Calu3 (cell line): Measurements from ENCODE around the gene SEC14L5. TPM values are rescaled to one million over a fixed set of nuclear protein-coding genes. Genes with fewer than 3 reads are reported as not detected.
A peak's percentile ranks its signal among the peaks of the same experiment; 100 is the strongest.

Experiments
- BruUV-seq: library from RNA; stranded (reverse); fragments of 400-500 nt; replicated peaks from 2 replicates; lab custom pipeline; 2021; lab: Mats Ljungman, UMichigan
- CTCF ChIA-PET: fragments of 300-600 bp; sonication (Branson Sonifier 250); formaldehyde crosslinking; loops from one replicate; lab custom pipeline; 2022; ENCODE audit warnings: antibody characterized with exemption; lab: Charles Lee
- DNase-seq: peaks from one replicate; pipeline ENCODE4 v3.0.0; 2022
- H3K27ac Mint-ChIP-seq: one replicate; pipeline ENCODE4 v1.8.0; 2022; ENCODE audit warnings: mixed read lengths; ENCODE audit not compliant: unreplicated experiment
- H3K27me3 Mint-ChIP-seq: one replicate; pipeline ENCODE4 v1.8.0; 2022; ENCODE audit warnings: mixed read lengths; ENCODE audit not compliant: unreplicated experiment
- H3K36me3 Mint-ChIP-seq: one replicate; pipeline ENCODE4 v1.8.0; 2022; ENCODE audit warnings: mild to moderate bottlenecking, moderate library complexity, mixed read lengths; ENCODE audit not compliant: insufficient read depth, unreplicated experiment
- H3K4me1 Mint-ChIP-seq: one replicate; pipeline ENCODE4 v1.8.0; 2022; ENCODE audit warnings: mild to moderate bottlenecking, low read depth, mixed read lengths; ENCODE audit not compliant: unreplicated experiment
- H3K4me3 Mint-ChIP-seq: one replicate; pipeline ENCODE4 v1.8.0; 2022; ENCODE audit warnings: mild to moderate bottlenecking, low read depth, moderate library complexity, mixed read lengths; ENCODE audit not compliant: unreplicated experiment
- H3K9me3 Mint-ChIP-seq: one replicate; pipeline ENCODE4 v1.8.0; 2022; ENCODE audit warnings: low read depth, mixed read lengths; ENCODE audit not compliant: unreplicated experiment
- intact Hi-C: fragments of 100-400 bp; cut with micrococcal nuclease; formaldehyde crosslinking; loops from one replicate; pipeline ENCODE4 v1.10.0; 2022; ENCODE audit not compliant: unreplicated experiment
- total RNA-seq: library from RNA; stranded (reverse); gene quantifications from 2 replicates; pipeline ENCODE4 v1.2.3, GENCODE V29; 2022
- TF ChIP-seq, protein P1 (sequence below): fragments of 200-600 bp; IDR thresholded peaks from one replicate; pipeline ENCODE4 v1.8.0; 2022; ENCODE audit warnings: antibody characterized with exemption; ENCODE audit not compliant: unreplicated experiment

The SEC14L5 gene
- total RNA-seq, 1 experiment from 2014 or later: 0.52 TPM

DNA sequence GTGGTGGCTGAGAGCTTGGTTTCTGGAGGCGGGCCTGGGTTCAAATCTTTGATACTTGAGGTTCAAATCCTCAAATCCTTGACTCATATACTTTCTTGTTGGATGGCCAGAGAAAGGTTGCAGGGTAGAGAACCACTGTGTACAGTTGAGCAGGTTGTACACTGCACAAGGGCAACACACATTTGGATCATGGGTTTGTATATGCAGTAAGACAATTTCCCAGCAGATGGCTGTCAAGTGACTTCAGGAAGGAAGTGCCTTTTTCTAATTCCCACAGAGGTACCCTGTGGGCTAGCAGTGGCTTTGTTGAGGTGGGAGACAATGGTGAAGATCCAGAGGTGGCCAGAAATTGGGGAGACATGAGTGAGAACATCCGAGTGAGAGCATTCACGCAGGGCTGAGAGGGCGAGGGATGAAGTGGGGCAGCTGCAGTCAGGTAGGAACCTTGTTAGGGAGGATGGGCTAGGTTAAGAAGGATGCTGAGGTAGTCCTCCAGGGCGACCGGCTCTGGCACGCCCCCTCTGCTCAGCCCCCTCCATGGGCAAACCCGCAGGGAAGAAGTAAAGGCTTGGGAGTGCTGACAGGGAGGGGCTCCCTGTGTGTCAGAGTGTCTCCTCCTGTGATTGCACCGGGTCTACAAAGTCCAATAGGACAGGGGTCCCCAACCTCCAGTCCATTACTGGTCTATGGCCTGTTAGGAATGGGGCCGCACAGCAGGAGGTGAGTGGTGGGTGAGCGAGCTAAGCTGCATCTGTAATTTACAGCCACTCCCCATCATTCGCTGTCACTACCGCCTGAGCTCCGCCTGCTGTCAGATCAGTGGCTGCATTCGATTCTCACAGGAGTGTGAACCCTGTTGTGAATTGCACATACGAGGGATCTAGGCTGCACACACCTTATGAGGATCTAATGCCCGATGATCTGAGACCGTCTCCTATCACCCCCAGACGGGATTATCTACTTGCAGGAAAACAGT is 104.9 kb downstream of the SEC14L5 start:
- Mint-ChIP-seq H3K27me3 (peaks cover 86% of the 10 kb centered on the region), H3K4me3 (no peak overlapping the region), H3K36me3 (no peaks in the 10 kb centered on the region), H3K27ac (no peak overlapping the region), H3K9me3 (no peaks in the 10 kb centered on the region), H3K4me1 (peaks cover 9% of the 10 kb centered on the region)
- CTCF ChIA-PET: no interaction called here
- intact Hi-C loops: no loop called here
- TF ChIP-seq, protein P1, sequence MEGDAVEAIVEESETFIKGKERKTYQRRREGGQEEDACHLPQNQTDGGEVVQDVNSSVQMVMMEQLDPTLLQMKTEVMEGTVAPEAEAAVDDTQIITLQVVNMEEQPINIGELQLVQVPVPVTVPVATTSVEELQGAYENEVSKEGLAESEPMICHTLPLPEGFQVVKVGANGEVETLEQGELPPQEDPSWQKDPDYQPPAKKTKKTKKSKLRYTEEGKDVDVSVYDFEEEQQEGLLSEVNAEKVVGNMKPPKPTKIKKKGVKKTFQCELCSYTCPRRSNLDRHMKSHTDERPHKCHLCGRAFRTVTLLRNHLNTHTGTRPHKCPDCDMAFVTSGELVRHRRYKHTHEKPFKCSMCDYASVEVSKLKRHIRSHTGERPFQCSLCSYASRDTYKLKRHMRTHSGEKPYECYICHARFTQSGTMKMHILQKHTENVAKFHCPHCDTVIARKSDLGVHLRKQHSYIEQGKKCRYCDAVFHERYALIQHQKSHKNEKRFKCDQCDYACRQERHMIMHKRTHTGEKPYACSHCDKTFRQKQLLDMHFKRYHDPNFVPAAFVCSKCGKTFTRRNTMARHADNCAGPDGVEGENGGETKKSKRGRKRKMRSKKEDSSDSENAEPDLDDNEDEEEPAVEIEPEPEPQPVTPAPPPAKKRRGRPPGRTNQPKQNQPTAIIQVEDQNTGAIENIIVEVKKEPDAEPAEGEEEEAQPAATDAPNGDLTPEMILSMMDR: no peak
- DNase-seq: no peak
- BruUV-seq: no TSS peak

DNA sequence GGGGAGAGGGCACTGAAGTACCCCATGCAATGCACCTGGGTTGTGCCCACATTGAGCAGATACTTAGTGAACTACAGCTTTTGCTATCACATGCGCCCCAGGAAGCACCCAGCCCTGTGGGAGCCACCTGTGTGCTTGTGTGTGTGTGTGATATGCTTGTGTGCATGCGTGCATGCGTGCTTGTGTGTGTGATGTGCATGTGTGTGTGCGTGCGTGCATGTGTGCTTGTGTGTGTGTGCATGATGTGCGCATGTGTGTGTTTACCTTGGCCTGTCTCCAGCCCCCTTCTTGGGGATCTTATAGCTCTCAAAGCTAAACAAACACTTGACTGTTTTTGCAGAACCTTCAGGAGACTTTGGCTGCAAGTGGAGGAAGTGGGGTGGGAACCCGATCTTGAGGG is 106.8 kb downstream of the SEC14L5 start:
- peak; percentile 25 for DNase-seq
- H3K9me3 Mint-ChIP-seq: no peaks in the 10 kb centered on the region
- CTCF ChIA-PET: no interaction called here
- intact Hi-C loops: no loop called here
- no peak overlapping the region for H3K4me3 Mint-ChIP-seq
- peaks cover 9% of the 10 kb centered on the region for H3K4me1 Mint-ChIP-seq
- no peak overlapping the region for H3K27ac Mint-ChIP-seq
- H3K36me3 Mint-ChIP-seq: no peaks in the 10 kb centered on the region
- TF ChIP-seq, protein P1: no peak
- no TSS peak for BruUV-seq
- H3K27me3 Mint-ChIP-seq: peaks cover 82% of the 10 kb centered on the region

DNA sequence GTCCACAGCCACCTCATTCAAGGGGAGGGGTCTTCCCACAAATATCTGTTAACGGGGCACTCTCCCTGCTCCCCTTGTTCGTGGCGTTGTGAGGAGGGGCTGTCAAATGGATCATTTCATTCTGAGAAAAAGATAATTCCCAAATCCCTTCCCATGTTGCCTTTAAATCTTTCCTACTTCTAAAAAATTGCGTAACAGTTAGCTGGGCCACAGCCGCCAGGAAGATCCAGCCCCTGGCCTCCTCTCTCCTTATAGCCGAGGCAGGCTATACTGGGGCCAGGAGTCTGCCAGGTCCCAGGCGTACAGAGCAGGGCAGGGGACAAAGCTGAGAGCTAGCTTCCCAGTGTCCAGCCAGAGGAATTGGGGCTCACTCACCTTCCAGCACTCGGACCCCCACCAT is 107.2 kb downstream of the SEC14L5 start:
- no peaks in the 10 kb centered on the region for H3K36me3 Mint-ChIP-seq
- no TSS peak for BruUV-seq
- H3K4me1 Mint-ChIP-seq: peaks cover 9% of the 10 kb centered on the region
- TF ChIP-seq, protein P1: no peak
- H3K9me3 Mint-ChIP-seq: no peaks in the 10 kb centered on the region
- CTCF ChIA-PET: no interaction called here
- H3K27me3 Mint-ChIP-seq: peaks cover 78% of the 10 kb centered on the region
- no peak for DNase-seq
- H3K27ac Mint-ChIP-seq: no peak overlapping the region
- intact Hi-C loops: no loop called here
- H3K4me3 Mint-ChIP-seq: no peak overlapping the region

DNA sequence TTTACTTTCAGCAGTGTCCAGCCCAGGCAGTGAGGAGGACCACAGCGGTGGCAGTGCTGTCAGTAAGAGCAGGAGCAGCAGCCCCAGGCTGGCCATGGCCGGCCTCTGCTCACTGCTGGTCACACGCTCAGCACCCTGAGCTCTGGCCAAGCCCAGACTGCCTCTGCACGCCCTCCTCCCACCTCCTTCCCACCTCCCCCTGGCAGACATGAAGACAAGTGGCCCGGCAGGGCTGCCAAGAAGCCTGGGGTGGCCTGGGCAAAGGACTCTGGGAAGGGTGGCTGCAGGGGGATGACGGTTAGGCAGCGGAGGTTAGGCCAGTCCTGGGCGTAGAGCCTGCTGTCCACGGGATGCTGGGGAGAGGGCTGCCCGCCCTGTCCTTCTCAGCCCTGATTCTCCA is 107.7 kb downstream of the SEC14L5 start, which contains the start of gene C16orf89:
C16orf89 (minus strand) TSS at position 144 of the 400 bp plus-strand sequence; CDS start at position 96, 48 bp downstream.
- H3K4me1 Mint-ChIP-seq: peaks cover 9% of the 10 kb centered on the region
- H3K36me3 Mint-ChIP-seq: no peaks in the 10 kb centered on the region
- BruUV-seq: no TSS peak
- no peaks in the 10 kb centered on the region for H3K9me3 Mint-ChIP-seq
- intact Hi-C loops: no loop called here
- H3K27ac Mint-ChIP-seq: no peak within 1 kb of the TSS
- no peak for DNase-seq
- TF ChIP-seq, protein P1: no peak
- H3K27me3 Mint-ChIP-seq: peaks cover 73% of the 10 kb centered on the region
- CTCF ChIA-PET: no interaction called here
- H3K4me3 Mint-ChIP-seq: no peak within 1 kb of the TSS
